ENCODE data around the gene POMZP3.
"Not testable (repeated sequence)": the region's sequence is repeated elsewhere in the genome, so short reads cannot be mapped to it uniquely, and the experiment has no call there.

Gene POMZP3

GRCh38 chr7:76588586-76588985 lies 38.5 kb downstream of the POMZP3 start:
- in situ Hi-C loops (cut with MboI; ENCODE audit: low sequenced_read_pairs) = not testable (repeated sequence)

GRCh38 chr7:76586585-76587315 lies 40.3 kb downstream of the POMZP3 start:
- in situ Hi-C loops (cut with MboI; ENCODE audit: low sequenced_read_pairs) = not testable (repeated sequence)

- in situ Hi-C loops (cut with MboI; ENCODE audit: low sequenced_read_pairs) = not testable (repeated sequence)
These were observed 43.3 kb downstream of the POMZP3 start for GRCh38 chr7:76583636-76584281.

DNA sequence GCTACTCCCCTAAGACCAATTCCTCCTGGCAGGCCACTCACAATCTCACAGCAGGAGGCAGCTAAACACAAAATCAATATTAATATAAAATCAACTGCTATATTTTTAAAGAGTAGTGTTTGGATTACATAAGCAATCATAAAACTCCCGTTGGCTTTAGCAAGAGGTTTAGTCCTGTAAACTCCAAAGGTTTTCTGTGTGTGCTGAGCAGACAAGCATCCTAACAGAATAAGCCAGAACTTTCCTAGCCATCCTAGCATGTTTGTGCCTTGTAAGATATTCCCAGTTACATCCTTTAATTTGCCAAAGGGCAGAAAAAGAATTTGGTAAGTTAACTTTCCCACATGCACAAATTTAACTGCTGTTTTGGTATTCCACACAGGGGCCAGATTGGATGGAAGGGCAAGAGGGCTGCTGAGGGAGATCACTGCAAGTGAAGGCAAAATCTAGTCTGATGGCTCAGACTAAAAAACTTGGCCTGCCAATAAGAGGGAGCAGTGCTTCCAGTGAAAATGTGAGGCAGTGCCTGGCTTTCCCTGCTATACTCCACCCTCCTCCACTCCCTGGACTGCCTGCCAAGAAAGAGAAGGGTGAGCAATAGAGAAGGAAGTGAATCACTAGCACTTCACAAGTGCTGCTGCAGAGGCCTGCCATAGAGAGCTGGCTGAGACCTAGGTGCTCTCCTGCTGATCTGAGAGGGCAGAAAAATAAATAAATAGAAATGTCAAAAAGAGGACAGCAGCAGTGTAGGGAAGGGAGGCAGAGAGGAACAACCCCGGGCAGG lies 44.0 kb downstream of the POMZP3 start:
- in situ Hi-C loops (cut with MboI; ENCODE audit: low sequenced_read_pairs) = not testable (repeated sequence)

DNA sequence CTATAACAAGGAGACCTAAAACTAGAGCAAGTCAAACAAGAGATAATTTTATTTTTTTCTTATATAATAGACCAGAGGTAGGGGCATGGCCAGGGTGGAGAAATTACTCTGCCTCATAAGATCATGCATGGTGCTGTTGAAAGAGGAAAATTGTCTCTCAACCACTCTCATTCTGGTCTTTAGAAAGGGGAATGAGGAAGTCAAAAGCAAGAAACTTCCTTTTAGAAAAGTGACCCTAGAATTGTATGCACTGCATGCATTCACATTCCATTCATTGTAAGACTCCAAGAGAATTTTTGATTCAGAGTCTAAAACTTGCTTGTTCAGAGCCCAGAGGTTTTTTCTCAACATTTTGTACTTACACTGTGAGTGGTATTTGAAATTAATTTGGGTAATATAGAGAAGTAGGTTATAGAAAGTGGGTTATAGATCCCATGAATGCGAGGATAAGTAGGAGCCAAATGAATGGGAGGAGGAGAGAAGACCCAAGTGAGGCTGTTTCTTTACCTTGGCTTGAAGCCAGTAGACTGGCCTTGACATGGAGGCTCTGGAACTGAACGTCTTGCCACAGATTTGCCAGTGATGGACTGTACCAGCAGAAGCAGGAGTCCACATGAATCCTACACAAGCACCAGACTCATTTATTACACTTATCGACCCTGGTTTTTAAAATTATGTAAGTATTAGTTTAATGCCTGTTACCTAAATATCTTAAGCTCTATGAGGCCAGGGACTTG lies 51.0 kb downstream of the POMZP3 start:
- in situ Hi-C loops (cut with MboI; ENCODE audit: low sequenced_read_pairs) = not testable (repeated sequence)

DNA sequence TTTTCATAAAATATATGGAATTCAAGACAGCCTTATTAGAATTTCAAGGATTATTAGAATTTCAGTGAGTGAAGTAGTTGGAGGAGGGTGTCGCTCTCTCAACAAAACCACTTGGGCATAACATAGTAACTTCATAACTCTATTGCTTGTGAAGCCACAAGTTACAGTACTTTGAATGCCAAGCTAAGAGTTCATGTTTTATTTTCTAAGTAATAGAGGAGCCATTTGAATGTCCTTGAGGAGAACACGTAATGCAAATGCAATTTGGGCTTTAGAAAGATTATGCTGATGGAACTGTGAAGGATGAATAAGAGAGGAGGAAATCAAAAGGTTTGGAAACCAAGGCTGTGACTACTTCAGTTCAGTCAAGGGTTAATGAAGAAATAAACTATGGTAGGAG lies 51.6 kb downstream of the POMZP3 start:
- in situ Hi-C loops (cut with MboI; ENCODE audit: low sequenced_read_pairs) = not testable (repeated sequence)

- in situ Hi-C loops (cut with MboI; ENCODE audit: low sequenced_read_pairs) = not testable (repeated sequence)
These were observed 54.8 kb downstream of the POMZP3 start for GRCh38 chr7:76572296-76572695.

DNA sequence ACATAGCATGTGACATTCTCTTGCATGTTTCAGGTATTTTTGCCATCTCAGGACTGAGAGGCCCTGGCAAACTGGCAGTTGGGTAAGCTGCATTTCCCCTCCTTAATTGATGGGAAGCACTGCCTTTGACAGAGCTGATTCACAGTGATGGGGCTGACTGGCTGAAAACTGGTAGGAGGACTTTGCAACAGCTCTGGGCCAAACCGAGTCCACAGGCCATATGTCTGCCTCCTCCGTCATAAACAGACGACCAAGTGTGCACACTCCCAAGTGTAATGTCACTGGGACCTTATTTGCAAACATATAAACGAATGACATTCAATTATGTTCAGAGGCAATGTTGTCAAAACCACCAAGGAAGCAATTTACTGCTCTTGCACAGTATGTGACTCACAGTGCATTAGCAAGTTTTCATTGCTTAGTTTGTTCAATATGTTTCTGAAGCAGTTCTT lies 56.7 kb downstream of the POMZP3 start:
- in situ Hi-C loops (cut with MboI; ENCODE audit: low sequenced_read_pairs) = not testable (repeated sequence)

- in situ Hi-C loops (cut with MboI; ENCODE audit: low sequenced_read_pairs) = not testable (repeated sequence)
These were observed 58.3 kb downstream of the POMZP3 start for GRCh38 chr7:76568742-76569141.

DNA sequence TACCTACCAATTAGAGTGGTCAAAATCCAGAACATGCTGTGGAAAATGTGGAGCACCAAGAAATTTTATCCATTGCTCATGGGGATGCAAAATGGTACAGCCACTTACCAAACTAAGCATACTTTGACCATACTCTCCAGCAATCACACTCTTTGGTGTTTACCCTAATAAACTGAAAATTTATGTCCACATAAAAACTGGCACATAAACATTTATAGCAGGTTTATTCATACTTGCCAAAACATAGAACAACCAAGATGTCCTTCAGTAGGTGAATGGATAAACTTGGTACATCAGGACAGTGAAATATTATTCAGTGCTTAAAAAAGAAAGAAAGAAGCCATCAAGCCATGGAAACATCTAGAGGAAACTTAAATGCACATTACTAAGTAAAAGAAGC lies 59.3 kb downstream of the POMZP3 start:
- in situ Hi-C loops (cut with MboI; ENCODE audit: low sequenced_read_pairs) = not testable (repeated sequence)

- in situ Hi-C loops (cut with MboI; ENCODE audit: low sequenced_read_pairs) = not testable (repeated sequence)
These were observed 59.8 kb downstream of the POMZP3 start for GRCh38 chr7:76567311-76567710.

DNA sequence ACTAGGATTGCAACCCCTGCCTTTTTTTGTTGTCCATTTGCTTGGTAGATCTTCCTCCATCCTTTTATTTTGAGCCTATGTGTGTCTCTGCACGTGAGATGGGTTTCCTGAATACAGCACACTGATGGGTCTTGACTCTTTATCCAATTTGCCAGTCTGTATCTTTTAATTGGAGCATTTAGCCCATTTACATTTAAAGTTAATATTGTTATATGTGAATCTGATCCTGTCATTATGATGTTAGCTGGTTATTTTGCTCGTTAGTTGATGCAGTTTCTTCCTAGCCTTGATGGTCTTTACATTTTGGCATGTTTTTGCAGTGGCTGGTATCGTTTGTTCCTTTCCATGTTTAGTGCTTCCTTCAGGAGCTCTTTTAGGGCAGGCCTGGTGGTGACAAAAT lies 62.1 kb downstream of the POMZP3 start:
- in situ Hi-C loops (cut with MboI; ENCODE audit: low sequenced_read_pairs) = not testable (repeated sequence)

DNA sequence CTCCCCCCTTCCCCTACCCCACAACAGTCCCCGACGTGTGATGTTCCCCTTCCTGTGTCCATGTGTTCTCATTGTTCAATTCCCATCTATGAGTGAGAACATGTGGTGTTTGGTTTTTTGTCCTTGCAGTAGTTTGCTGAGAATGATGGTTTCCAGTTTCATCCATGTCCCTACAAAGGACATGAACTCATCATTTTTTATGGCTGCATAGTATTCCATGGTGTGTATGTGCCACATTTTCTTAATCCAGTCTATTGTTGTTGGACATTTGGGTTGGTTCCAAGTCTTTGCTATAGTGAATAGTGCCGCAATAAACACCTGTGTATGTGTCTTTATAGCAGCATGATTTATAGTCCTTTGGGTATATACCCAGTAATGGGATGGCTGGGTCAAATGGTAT lies 65.7 kb downstream of the POMZP3 start:
- in situ Hi-C loops (cut with MboI; ENCODE audit: low sequenced_read_pairs) = not testable (repeated sequence)

- in situ Hi-C loops (cut with MboI; ENCODE audit: low sequenced_read_pairs) = not testable (repeated sequence)
These were observed 66.9 kb downstream of the POMZP3 start for GRCh38 chr7:76560157-76560556.
